ENCODE data around the gene DMXL1.
"Not testable (repeated sequence)": the region's sequence is repeated elsewhere in the genome, so short reads cannot be mapped to it uniquely, and the experiment has no call there.

DMXL1 gene

DNA sequence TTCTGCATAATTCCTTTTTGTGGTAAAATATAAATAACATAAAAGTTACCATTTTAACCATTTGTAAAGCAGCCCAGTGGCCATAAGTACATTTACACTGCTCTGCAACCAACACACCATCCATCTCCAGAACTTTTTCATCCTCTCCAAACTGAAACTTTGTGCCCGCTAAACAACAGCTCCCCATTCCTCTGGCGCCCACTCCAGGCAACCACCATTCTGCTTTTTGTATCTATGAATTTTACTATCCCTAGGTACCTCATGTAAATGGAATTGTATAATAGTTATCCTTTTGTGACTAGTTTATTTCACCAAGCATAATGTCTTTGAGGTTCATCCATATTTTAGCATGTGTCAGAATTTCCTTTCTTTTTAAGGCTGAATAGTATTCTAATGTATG lies 141.1 kb downstream of the DMXL1 start:
- no peak for DNase-seq

- DNase-seq = no peak
Observed at GRCh38 chr5:119212676-119213075, 141.8 kb downstream of the DMXL1 start.

- DNase-seq = no peak
Observed at GRCh38 chr5:119217183-119217582, 146.3 kb downstream of the DMXL1 start.

DNA sequence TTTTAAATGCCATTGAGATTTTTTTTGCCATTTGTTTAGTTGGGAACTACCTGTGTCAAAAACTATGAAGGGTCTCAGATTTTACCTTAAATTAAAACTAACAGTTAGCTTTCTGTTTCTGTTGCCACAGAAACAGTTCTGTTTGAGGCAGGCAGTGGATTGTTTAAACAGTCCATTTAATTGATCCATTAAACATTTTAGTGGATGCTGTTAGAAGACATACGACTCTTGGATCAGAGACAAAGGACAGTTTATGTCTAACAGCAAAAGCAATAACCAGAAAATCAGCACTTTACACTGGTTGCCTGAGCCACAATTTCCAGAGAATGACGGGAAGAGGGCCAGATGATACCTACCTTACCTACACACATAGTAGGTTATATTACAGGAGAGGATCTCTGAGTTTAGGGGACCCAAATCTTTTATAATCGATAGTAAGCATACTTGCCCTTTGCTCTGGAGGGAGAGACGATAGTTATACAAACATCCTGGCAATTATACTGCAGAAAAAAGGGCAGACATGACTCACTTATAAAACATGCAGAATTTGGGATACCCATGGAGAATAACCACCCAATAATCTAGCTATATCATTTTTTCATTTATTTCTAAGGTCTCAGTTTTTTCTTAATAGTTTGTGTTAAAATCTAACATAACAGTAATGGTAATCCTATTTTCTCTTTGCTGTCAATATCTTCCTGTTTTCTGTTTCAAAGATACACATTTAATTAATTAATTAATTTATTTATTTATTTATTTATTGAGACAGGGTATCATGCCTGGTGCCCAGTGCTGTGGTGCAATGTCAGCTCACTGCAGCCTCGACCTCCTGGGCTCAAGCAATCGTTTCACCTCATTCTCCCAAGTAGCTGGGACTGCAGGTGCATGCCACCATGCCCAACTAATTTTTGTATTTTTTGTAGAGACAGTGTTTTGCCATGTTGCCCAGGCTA lies 148.2 kb downstream of the DMXL1 start:
- no peak for DNase-seq

DNA sequence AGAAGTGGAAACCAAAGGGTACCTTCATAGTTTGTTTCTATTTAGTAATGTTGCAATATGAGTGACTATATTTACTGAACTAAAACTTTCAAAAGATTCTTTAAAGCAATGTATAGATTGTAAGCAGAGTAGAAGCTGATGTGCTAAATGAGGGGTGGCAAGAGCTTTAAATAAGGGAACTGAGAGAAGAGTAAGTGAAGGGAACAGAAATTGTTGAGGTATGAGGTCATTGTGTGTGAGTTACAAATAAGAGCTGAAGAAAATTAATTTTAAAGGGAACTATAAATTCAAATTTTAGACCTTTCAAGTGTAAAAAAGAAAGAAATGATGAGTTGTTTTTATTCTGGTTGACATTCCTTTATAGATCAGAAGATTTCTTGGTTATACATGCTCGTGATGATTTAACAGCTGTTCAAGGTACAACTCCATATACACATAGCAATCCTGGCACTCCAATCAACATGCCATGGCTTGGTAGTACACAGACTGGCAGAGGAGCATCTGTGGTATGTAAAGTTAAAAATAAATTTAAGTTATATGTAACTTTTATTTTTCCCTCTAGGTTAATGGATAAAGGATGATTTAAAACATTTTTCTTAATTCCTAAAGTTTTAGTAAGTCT lies 149.8 kb downstream of the DMXL1 start:
- no peak for DNase-seq

GRCh38 chr5:119221330-119221729 lies 150.4 kb downstream of the DMXL1 start:
- DNase-seq = no peak

GRCh38 chr5:119229950-119230349 lies 159.1 kb downstream of the DMXL1 start:
- no peak for DNase-seq

GRCh38 chr5:119238265-119239118 lies 167.6 kb downstream of the DMXL1 start:
- DNase-seq = no peak

DNA sequence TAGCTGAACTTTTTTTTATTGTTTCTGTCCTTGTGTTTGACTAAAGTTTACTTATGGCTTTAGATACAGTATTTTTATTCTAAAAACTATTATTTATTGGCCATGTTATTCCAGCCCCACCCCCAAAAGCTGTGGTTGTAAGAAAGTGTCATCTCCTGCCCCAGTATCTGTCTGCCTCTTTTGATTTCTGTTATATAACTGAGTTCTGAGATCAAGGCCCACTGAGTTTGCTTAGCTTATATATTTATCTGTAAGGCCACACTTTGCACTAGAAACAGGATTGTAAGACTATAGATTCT lies 168.2 kb downstream of the DMXL1 start:
- no peak for DNase-seq

GRCh38 chr5:119239826-119240225 lies 168.9 kb downstream of the DMXL1 start:
- not testable (repeated sequence) for DNase-seq

- no peak for DNase-seq
Observed at GRCh38 chr5:119243888-119244287, 173.0 kb downstream of the DMXL1 start.

DNA sequence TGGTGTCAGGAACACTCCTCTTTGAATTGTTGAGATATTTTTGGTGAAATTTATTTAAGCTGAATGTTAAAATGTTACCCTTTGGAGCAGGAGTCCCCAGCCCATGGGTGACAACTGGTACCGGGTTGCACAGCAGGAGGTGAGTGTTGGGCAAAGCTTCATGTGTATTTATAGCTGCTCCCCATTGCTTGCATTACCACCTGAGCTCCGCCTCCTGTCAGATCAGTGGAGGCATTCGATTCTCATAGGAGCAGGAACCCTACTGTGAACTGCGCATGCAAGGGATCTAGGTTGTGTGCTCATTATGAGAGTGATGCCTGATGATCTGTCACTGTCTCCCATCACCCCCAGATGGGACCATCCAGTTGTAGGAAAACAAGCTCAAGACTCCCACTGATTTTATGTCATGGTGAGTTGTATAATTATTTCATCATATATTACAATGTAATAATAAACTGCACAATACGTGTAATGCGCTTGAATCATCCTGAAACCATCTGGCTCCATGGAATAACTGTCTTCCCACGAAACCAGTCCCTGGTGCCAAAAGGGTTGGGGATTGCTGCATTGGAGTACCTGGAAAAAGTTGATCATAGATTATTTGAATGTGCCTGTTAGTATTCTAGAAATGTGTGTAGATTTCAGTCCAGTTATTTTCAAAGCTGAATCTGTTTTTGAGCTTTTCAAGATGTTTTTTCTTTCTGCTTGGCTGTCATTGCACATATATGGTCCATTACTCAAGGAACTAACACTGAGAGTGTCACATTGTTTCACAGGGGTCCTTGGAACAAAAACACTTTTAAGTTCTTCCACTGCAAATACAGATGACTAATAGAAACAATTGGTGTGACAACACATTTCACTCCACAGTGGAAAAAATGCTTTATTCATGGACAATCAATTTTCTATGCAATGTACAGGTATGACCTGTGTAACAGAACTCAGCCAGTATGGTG lies 180.3 kb downstream of the DMXL1 start:
- DNase-seq = no peak

DNA sequence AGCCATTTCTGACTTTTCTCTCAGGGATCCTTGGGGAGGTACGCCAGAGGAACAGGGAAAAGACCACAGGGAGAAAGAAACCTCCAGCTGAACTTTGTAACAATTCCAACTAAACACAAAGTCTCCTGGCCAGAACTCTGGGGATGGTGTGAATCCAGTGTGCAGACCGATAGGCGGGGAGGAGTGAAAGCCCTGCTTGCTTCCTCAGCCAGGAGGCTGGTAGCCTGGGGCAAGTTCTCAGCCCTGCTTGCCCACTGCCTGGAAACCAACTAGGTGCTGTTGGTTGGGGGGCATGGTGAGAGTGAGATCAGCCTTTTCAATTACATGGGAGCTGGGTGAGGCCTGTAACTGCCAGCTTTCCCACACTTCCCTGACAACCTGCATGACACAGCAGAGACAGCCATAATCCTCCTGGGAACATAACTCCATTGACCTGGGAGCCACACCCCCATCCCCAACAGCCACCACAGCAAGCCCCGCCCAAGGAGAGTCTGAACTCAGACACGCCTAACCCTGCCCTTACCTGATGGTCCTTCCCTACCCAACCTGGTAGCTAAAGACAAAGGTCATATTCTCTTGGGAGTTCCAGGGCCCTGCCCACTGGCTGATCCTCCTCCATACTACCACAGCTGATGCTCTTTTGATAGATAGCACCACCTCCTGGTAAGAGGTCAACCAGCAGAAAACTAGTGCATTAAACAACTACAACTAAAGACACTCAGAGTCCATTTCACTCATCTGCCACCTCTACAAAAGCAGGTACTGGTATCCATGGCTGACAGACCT lies 184.9 kb downstream of the DMXL1 start:
- no peak for DNase-seq

DNA sequence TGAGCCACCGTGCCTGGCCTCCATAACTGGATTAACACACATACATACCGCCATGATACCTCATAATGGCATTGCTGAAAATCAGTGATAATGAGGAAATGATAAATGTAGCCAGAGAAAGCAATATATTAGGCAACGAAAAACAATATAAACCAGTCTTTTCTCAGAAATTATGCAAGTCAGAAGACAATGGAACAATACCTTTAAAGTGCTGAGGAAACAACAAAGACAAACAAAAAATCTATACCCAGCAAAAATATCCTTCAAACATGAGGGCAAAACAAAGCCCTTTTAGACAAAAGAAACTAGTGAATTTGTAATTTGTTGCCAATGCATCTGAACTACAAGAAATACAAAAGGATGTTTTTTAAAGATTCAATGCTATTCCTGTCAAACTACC lies 186.7 kb downstream of the DMXL1 start:
- DNase-seq = no peak

- DNase-seq = no peak
Observed at GRCh38 chr5:119263639-119264038, 192.8 kb downstream of the DMXL1 start.

GRCh38 chr5:119264186-119264585 lies 193.3 kb downstream of the DMXL1 start:
- DNase-seq = no peak

- peak; percentile 77 for DNase-seq
Observed at GRCh38 chr5:119267958-119268386, 197.1 kb downstream of the DMXL1 start.

GRCh38 chr5:119268387-119269060 lies 197.6 kb downstream of the DMXL1 start:
- DNase-seq = peak; percentile 61

GRCh38 chr5:119269061-119269944 lies 198.4 kb downstream of the DMXL1 start:
- no peak for DNase-seq

- DNase-seq = no peak
Observed at GRCh38 chr5:119270121-119270565, 199.3 kb downstream of the DMXL1 start.
